Sciatic nerve (tissue), 2 donors: ENCODE measurements around the gene DDX6. TPM values are rescaled to one million over a fixed set of nuclear protein-coding genes. Genes with fewer than 3 reads are reported as not detected.
"Not testable (repeated sequence)": the region's sequence is repeated elsewhere in the genome, so short reads cannot be mapped to it uniquely, and the experiment has no call there.

Source experiments
- ATAC-seq: fragments of 200-7000 bp; cut with Tn5 transposase; one replicate; pipeline ENCODE4 v1.9.1; 2020; ENCODE audit warnings: mild to moderate bottlenecking, moderate library complexity
- DNase-seq: peaks from one replicate; pipeline ENCODE4 v3.0.0-alpha.2; 2020; ENCODE audit warnings: low spot score
- intact Hi-C: fragments of 100-400 bp; cut with DNase I; formaldehyde crosslinking; loops from one replicate; pipeline ENCODE4 v1.14.2; 2022
- total RNA-seq: library from RNA; stranded (reverse); fragmentation: NEBNext Ultra II Directional; extraction: Animal tissue kit (Norgen Biotek cat#: 25700); gene quantifications from one replicate; pipeline ENCODE4 v1.2.1, GENCODE V29; 2021
- donor health status: DM: no; HTN: no; CAD: no.
- donor health status: DM: no; HTN: no; CAD: no.

Gene DDX6
- total RNA-seq, 1 donor from 2014 or later = 159 TPM

GRCh38 chr11:118715245-118715831 is 75.6 kb downstream of the DDX6 start:
- no peak for DNase-seq
- peak; percentile 96 for ATAC-seq
- intact Hi-C loops = no loop called here

GRCh38 chr11:118714816-118715215 is 76.1 kb downstream of the DDX6 start:
- no peak for DNase-seq
- no peak for ATAC-seq
- intact Hi-C loops = no loop called here

GRCh38 chr11:118714416-118714815 is 76.5 kb downstream of the DDX6 start:
- intact Hi-C loops, DNase-seq, ATAC-seq: not testable (repeated sequence)

- ATAC-seq (no peak), DNase-seq (no peak)
- intact Hi-C loops = loop anchor here (10.0 kb wide), 1 partner anchor 197 kb away; no protein-coding TSS in a partner anchor
These were observed 82.7 kb downstream of the DDX6 start for GRCh38 chr11:118708296-118708695.

- intact Hi-C loops = loop anchor here (10.0 kb wide), 1 partner anchor 198 kb away; no protein-coding TSS in a partner anchor
- DNase-seq = no peak
- no peak for ATAC-seq
These were observed 84.5 kb downstream of the DDX6 start for GRCh38 chr11:118706546-118706825.

GRCh38 chr11:118705791-118706545 is 85.0 kb downstream of the DDX6 start:
- intact Hi-C loops = loop anchor here (10.0 kb wide), 1 partner anchor 199 kb away; no protein-coding TSS in a partner anchor
- ATAC-seq (peak; percentile 23), DNase-seq (no peak)

GRCh38 chr11:118705111-118705741 is 85.7 kb downstream of the DDX6 start:
- ATAC-seq (peak; percentile 65), DNase-seq (no peak)
- intact Hi-C loops = loop anchor here (10.0 kb wide), 1 partner anchor 200 kb away; no protein-coding TSS in a partner anchor

- ATAC-seq (peak; percentile 38), DNase-seq (no peak)
- intact Hi-C loops = loop anchor here (10.0 kb wide), 1 partner anchor 201 kb away; no protein-coding TSS in a partner anchor
These were observed 87.3 kb downstream of the DDX6 start for GRCh38 chr11:118703563-118704106.

- intact Hi-C loops = loop anchor here (10.0 kb wide), 2 partner anchors 205 to 255 kb away; partner anchors contain the start of gene UPK2
- ATAC-seq = no peak
- no peak for DNase-seq
These were observed 91.3 kb downstream of the DDX6 start for GRCh38 chr11:118699506-118700220.

Other genes with a start within 250 kb of the DDX6 start
- 22.2 TPM for gene IFT46, start 225.2 kb downstream of the DDX6 start, total RNA-seq
- gene ARCN1, start 218.8 kb downstream of the DDX6 start, total RNA-seq = 135 TPM
- gene PHLDB1, start 183.5 kb downstream of the DDX6 start, total RNA-seq = 419 TPM
- gene TREH, start 111.5 kb downstream of the DDX6 start, total RNA-seq = not detected
- gene CXCR5, start 92.7 kb upstream of the DDX6 start, total RNA-seq = 0.18 TPM
- 53.6 TPM for gene BCL9L, start 134.8 kb upstream of the DDX6 start, total RNA-seq
- not detected for gene UPK2, start 165.1 kb upstream of the DDX6 start, total RNA-seq
- not detected for gene FOXR1, start 180.6 kb upstream of the DDX6 start, total RNA-seq
- gene CENATAC, start 207.0 kb upstream of the DDX6 start, total RNA-seq = 57.0 TPM
- 815 TPM for gene RPS25, start 227.2 kb upstream of the DDX6 start, total RNA-seq
- gene TRAPPC4, start 227.6 kb upstream of the DDX6 start, total RNA-seq = 61.9 TPM
- gene SLC37A4, start 239.7 kb upstream of the DDX6 start, total RNA-seq = 14.8 TPM